Sigmoid colon (tissue), 4 donors: ENCODE measurements around the gene SPACA7.

Source experiments
- CTCF ChIP-seq, 4 experiments: fragments of 450-650 bp in 3 of 4; fragments of 200-600 bp in 1 of 4; IDR thresholded peaks; one replicate each; pipeline ENCODE4 v1.5.1; 2016 to 2019; ENCODE audit warnings: antibody characterized with exemption in 4 of 4, mild to moderate bottlenecking in 3 of 4, moderate library complexity in 2 of 4
- EP300 ChIP-seq, 4 donors: sonication (generic); formaldehyde crosslinking; IDR thresholded peaks; one replicate each; pipeline ENCODE4 v1.6.1; 2017; ENCODE audit warnings: antibody characterized with exemption in 4 of 4
- POLR2A ChIP-seq, 2 donors: fragments of 450-650 bp; IDR thresholded peaks; one replicate each; pipeline ENCODE4 v1.6.1; 2016; ENCODE audit warnings: antibody characterized with exemption in 2 of 2, mild to moderate bottlenecking in 2 of 2, moderate library complexity in 2 of 2

- no peak for TF ChIP-seq CTCF (IDR thresholded peaks at IDR 0.05)
- TF ChIP-seq EP300 (IDR thresholded peaks at IDR 0.05), result no peak
- TF ChIP-seq POLR2A (IDR thresholded peaks at IDR 0.05), result no peak
These were observed 65.1 kb downstream of the SPACA7 start for GRCh38 chr13:112441226-112441625.
